Measurements from ENCODE around the gene SH2D2A. TPM values are rescaled to one million over a fixed set of nuclear protein-coding genes. Genes with fewer than 3 reads are reported as not detected.

The SH2D2A gene
- total and polyA plus RNA-seq, 2 experiments from 2014 or later = 0.18 to 0.60 TPM

DNA sequence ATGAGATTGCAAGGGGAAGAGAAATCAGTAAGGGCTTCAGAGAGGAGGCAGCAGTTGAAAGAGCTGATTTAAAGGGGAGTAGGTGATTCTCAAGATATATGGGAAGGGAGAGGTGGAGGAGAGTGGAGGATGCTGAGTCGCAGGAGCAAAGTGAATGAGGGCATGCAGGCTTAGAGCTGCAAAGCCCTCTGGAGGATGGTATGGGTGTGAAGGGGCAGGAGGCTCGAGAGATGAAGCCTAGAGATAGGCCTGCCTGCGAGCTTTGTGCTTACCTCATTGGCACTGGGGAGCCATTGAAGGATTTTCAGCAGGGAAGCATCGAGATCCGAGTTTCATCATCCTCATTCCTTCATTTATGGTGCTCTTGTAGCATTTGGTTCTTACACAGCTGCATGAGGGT lies 15.8 kb upstream of the SH2D2A start:
- WGBS (ENCODE audit: low lambda C conversion rate, missing lambda C conversion rate) = 64% methylated on average over 5 of the region's 5 CpGs
- no peaks in the 10 kb centered on the region for H3K9me2 ChIP-seq (replicated peaks; ENCODE audit: insufficient read depth)
- H2AFZ ChIP-seq = no peak overlapping the region
- TF ChIP-seq EZH2phosphoT487 (IDR thresholded peaks at IDR 0.05; ENCODE audit: low read depth, severe bottlenecking, unreplicated experiment) (no peak), EZH2 (IDR thresholded peaks at IDR 0.05; ENCODE audit: borderline replicate concordance) (no peak)
- TF ChIP-seq, protein P1, sequence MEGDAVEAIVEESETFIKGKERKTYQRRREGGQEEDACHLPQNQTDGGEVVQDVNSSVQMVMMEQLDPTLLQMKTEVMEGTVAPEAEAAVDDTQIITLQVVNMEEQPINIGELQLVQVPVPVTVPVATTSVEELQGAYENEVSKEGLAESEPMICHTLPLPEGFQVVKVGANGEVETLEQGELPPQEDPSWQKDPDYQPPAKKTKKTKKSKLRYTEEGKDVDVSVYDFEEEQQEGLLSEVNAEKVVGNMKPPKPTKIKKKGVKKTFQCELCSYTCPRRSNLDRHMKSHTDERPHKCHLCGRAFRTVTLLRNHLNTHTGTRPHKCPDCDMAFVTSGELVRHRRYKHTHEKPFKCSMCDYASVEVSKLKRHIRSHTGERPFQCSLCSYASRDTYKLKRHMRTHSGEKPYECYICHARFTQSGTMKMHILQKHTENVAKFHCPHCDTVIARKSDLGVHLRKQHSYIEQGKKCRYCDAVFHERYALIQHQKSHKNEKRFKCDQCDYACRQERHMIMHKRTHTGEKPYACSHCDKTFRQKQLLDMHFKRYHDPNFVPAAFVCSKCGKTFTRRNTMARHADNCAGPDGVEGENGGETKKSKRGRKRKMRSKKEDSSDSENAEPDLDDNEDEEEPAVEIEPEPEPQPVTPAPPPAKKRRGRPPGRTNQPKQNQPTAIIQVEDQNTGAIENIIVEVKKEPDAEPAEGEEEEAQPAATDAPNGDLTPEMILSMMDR (IDR thresholded peaks at IDR 0.05; ENCODE audit: poor library complexity) = no peak
- no peaks in the 10 kb centered on the region for H3K9me3 ChIP-seq (ENCODE audit: low read depth)
- peaks cover 50% of the 10 kb centered on the region for H3K27me3 ChIP-seq
- no peak overlapping the region for H3K4me2 ChIP-seq
- DNase-seq (ENCODE audit: low spot score) = no peak
- no peak overlapping the region for H3K27ac ChIP-seq
- no peak overlapping the region for H3K4me3 ChIP-seq
- no peaks in the 10 kb centered on the region for H3K36me3 ChIP-seq (replicated peaks; ENCODE audit: insufficient read depth, low read depth)
- H4K20me1 ChIP-seq (ENCODE audit: insufficient read depth, poor library complexity, severe bottlenecking) = no peaks in the 10 kb centered on the region
- no peaks in the 10 kb centered on the region for H3K79me2 ChIP-seq
- no peaks in the 10 kb centered on the region for H3K4me1 ChIP-seq (ENCODE audit: insufficient read depth)

DNA sequence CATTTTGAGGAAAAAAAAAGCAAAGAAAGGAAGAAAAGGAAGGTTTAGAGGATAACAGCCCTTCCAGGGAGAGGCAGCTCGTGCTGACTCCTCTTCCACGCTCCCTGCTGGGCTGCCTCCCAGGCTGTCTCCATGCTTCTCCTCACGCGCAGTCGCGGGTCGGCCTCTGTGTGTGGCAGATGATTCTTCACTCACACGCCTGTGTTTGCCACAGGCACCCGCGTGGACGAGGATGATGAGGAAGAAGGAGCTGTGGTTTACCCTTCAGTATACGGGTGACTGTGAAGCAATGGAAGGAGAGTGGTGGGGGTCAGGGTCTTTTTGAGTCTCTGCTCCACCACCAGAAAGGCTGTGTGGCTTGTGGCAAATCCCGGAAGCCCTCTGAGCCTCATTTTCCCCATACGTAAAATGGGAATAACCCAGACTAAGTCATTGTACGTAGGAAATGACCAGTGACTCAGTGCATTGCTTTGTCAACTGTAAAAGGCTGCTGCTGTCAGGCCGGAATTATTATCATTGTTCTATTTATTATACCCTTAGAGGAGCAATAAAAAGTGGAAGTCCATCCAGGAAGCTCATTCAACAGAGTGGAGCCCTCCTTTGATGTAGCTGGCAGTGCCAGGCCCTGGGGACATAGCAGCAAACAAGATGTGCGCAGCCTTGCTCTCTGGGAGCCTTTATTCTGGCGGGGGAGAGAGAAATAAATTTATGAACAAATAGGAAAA lies 11.9 kb upstream of the SH2D2A start:
- no peak overlapping the region for H3K4me2 ChIP-seq
- no peaks in the 10 kb centered on the region for H4K20me1 ChIP-seq (ENCODE audit: insufficient read depth, poor library complexity, severe bottlenecking)
- TF ChIP-seq, protein P1 (IDR thresholded peaks at IDR 0.05; ENCODE audit: poor library complexity) = no peak
- TF ChIP-seq EZH2 (IDR thresholded peaks at IDR 0.05; ENCODE audit: borderline replicate concordance) = no peak
- TF ChIP-seq EZH2phosphoT487 (IDR thresholded peaks at IDR 0.05; ENCODE audit: low read depth, severe bottlenecking, unreplicated experiment) = no peak
- no peaks in the 10 kb centered on the region for H3K36me3 ChIP-seq (replicated peaks; ENCODE audit: insufficient read depth, low read depth)
- no peak overlapping the region for H3K4me3 ChIP-seq
- H3K9me2 ChIP-seq (replicated peaks; ENCODE audit: insufficient read depth) = no peaks in the 10 kb centered on the region
- DNase-seq (ENCODE audit: low spot score) = no peak
- no peaks in the 10 kb centered on the region for H3K4me1 ChIP-seq (ENCODE audit: insufficient read depth)
- no peaks in the 10 kb centered on the region for H3K79me2 ChIP-seq
- no peaks in the 10 kb centered on the region for H3K9me3 ChIP-seq (ENCODE audit: low read depth)
- H2AFZ ChIP-seq = no peak overlapping the region
- peaks cover 23% of the 10 kb centered on the region for H3K27me3 ChIP-seq
- no peak overlapping the region for H3K27ac ChIP-seq
- 80% methylated on average over 18 of the region's 18 CpGs for WGBS (ENCODE audit: low lambda C conversion rate, missing lambda C conversion rate)

DNA sequence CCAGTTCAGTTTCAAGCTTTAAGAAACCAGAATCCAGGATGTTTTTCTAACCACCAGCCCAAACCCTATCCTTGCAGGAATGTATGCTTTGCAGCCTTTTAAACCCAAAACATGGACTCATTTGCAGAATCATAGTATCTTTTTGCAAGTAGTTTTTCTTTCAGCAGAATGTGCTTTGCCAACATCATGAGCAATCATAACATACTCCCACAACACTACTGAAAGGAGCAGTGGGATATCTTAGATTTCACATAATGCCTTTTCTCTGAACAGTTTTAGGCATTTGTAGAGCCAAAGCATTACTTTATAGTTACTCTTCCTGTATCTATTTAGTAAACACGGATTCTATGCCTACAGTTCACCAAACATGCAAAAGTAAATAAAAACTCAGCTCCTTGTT lies 10.0 kb upstream of the SH2D2A start:
- Histone ChIP-seq H3K4me3 (no peak overlapping the region), H3K27me3 (peaks cover 8% of the 10 kb centered on the region), H2AFZ (no peak overlapping the region), H3K4me1 (ENCODE audit: insufficient read depth) (no peaks in the 10 kb centered on the region), H4K20me1 (ENCODE audit: insufficient read depth, poor library complexity, severe bottlenecking) (no peaks in the 10 kb centered on the region), H3K79me2 (no peaks in the 10 kb centered on the region), H3K9me2 (replicated peaks; ENCODE audit: insufficient read depth) (no peaks in the 10 kb centered on the region), H3K36me3 (replicated peaks; ENCODE audit: insufficient read depth, low read depth) (no peaks in the 10 kb centered on the region), H3K27ac (no peak overlapping the region), H3K9me3 (ENCODE audit: low read depth) (no peaks in the 10 kb centered on the region), H3K4me2 (no peak overlapping the region)
- TF ChIP-seq, protein P1 (IDR thresholded peaks at IDR 0.05; ENCODE audit: poor library complexity) = no peak
- no peak for TF ChIP-seq EZH2phosphoT487 (IDR thresholded peaks at IDR 0.05; ENCODE audit: low read depth, severe bottlenecking, unreplicated experiment)
- DNase-seq (ENCODE audit: low spot score) = no peak
- 62% methylated on average over 1 of the region's 1 CpG for WGBS (ENCODE audit: low lambda C conversion rate, missing lambda C conversion rate)
